CD14-positive monocyte (primary cell): Measurements from ENCODE around the gene CCDC40. TPM values are rescaled to one million over a fixed set of nuclear protein-coding genes. Genes with fewer than 3 reads are reported as not detected.

ENCODE experiments used
- DNase-seq, 3 donors: peaks; one replicate each; pipeline ENCODE4 v3.0.0-alpha.2; 2011 to 2022
- H2AFZ ChIP-seq: 2 replicates; pipeline ENCODE4 v1.6.0; 2012; ENCODE audit warnings: mild to moderate bottlenecking, low read depth, low read length, inconsistent platforms; ENCODE audit not compliant: insufficient read depth, poor library complexity, severe bottlenecking
- H3K27ac ChIP-seq, 2 donors: 1 replicate in 1 of 2; 2 replicates in 1 of 2; pipeline ENCODE4 v1.5.1; 2012 to 2013; ENCODE audit warnings: low read length in 2 of 2, control low read depth in 1 of 2, inconsistent platforms in 1 of 2, low read depth in 1 of 2, mild to moderate bottlenecking in 1 of 2
- H3K27me3 ChIP-seq, 2 donors: one replicate each; pipeline versions ENCODE4 v1.6.0 to v1.6.1; 2011 to 2013; ENCODE audit warnings: low read length in 2 of 2; ENCODE audit not compliant: control insufficient read depth in 2 of 2, insufficient read depth in 2 of 2
- H3K36me3 ChIP-seq, 2 donors: replicated peaks in 1 of 2; 1 replicate in 1 of 2; 2 replicates in 1 of 2; pipeline versions ENCODE4 v1.5.1 to v1.6.1; 2012 to 2013; ENCODE audit warnings: low read length in 2 of 2, control low read depth in 1 of 2, inconsistent platforms in 1 of 2, mild to moderate bottlenecking in 1 of 2; ENCODE audit not compliant: insufficient read depth in 2 of 2, control insufficient read depth in 1 of 2
- H3K4me1 ChIP-seq, 2 donors: 1 replicate in 1 of 2; 2 replicates in 1 of 2; pipeline versions ENCODE4 v1.5.1 to v1.6.1; 2012 to 2013; ENCODE audit warnings: low read length in 2 of 2, control low read depth in 1 of 2, inconsistent platforms in 1 of 2, mild to moderate bottlenecking in 1 of 2, moderate library complexity in 1 of 2; ENCODE audit not compliant: insufficient read depth in 2 of 2, control insufficient read depth in 1 of 2
- H3K4me2 ChIP-seq: replicated peaks from 2 replicates; pipeline ENCODE3; 2012; ENCODE audit warnings: low read length, moderate library complexity, mild to moderate bottlenecking; ENCODE audit not compliant: poor library complexity, severe bottlenecking; ENCODE audit errors: extremely low read depth
- H3K4me3 ChIP-seq, 3 experiments: fragments of 200-600 bp in 1 of 3; sonication (generic) in 1 of 3; replicated peaks in 1 of 3; 1 replicate in 2 of 3; 2 replicates in 1 of 3; pipeline ENCODE4 v1.5.1; 2011 to 2013; ENCODE audit warnings: low read length in 3 of 3, mild to moderate bottlenecking in 3 of 3, control low read depth in 2 of 3, low read depth in 2 of 3, inconsistent platforms in 1 of 3, moderate library complexity in 1 of 3
- H3K79me2 ChIP-seq: 2 replicates; pipeline ENCODE4 v1.6.0; 2012; ENCODE audit warnings: mild to moderate bottlenecking, control low read depth, inconsistent platforms, low read length, moderate library complexity; ENCODE audit not compliant: insufficient read depth
- H3K9ac ChIP-seq: 2 replicates; pipeline ENCODE4 v1.6.0; 2017; ENCODE audit warnings: low read length, mild to moderate bottlenecking; ENCODE audit not compliant: insufficient read depth, poor library complexity, severe bottlenecking
- H3K9me3 ChIP-seq, 2 donors: replicated peaks in 1 of 2; 1 replicate in 1 of 2; 2 replicates in 1 of 2; pipeline versions ENCODE4 v1.5.1 to v1.6.1; 2012 to 2013; ENCODE audit warnings: low read length in 2 of 2, control low read depth in 1 of 2; ENCODE audit not compliant: control insufficient read depth in 1 of 2, insufficient read depth in 1 of 2
- H4K20me1 ChIP-seq: 2 replicates; pipeline ENCODE4 v1.6.0; 2012; ENCODE audit warnings: mild to moderate bottlenecking, low read length, control low read depth, moderate library complexity; ENCODE audit not compliant: insufficient read depth
- H3K27ac Mint-ChIP-seq, 7 donors: one replicate each; pipeline ENCODE4 v1.8.0; 2020; ENCODE audit warnings: mild to moderate bottlenecking in 7 of 7, mixed read lengths in 7 of 7, moderate library complexity in 6 of 7, inconsistent platforms in 2 of 7
- H3K27me3 Mint-ChIP-seq, 3 donors: one replicate each; pipeline ENCODE4 v1.8.0; 2021 to 2022; ENCODE audit warnings: low read depth in 3 of 3, mild to moderate bottlenecking in 3 of 3, mixed read lengths in 3 of 3, moderate library complexity in 3 of 3, inconsistent platforms in 1 of 3
- H3K36me3 Mint-ChIP-seq, 2 donors: one replicate each; pipeline ENCODE4 v1.8.0; 2020; ENCODE audit warnings: mixed read lengths in 2 of 2, inconsistent platforms in 1 of 2, mild to moderate bottlenecking in 1 of 2
- H3K4me1 Mint-ChIP-seq: one replicate; pipeline ENCODE4 v1.8.0; 2020; ENCODE audit warnings: mild to moderate bottlenecking, mixed read lengths
- H3K4me3 Mint-ChIP-seq, 2 donors: one replicate each; pipeline ENCODE4 v1.8.0; 2020; ENCODE audit warnings: mild to moderate bottlenecking in 2 of 2, mixed read lengths in 2 of 2, moderate library complexity in 1 of 2
- H3K9me3 Mint-ChIP-seq, 7 donors: one replicate each; pipeline ENCODE4 v1.8.0; 2020 to 2022; ENCODE audit warnings: mixed read lengths in 7 of 7, mild to moderate bottlenecking in 6 of 7, moderate library complexity in 6 of 7, inconsistent platforms in 2 of 7
- CTCF ChIP-seq: fragments of 200-600 bp; IDR thresholded peaks from one replicate; pipeline ENCODE4 v1.8.0; 2022; ENCODE audit warnings: antibody characterized with exemption, mild to moderate bottlenecking
- WGBS: methylation state at CpG from one replicate; pipeline ENCODE4 v1.1.5; 2013; ENCODE audit warnings: missing lambda C conversion rate; ENCODE audit not compliant: insufficient coverage; 5-methylcytosine and 5-hydroxymethylcytosine counted together
- intact Hi-C, 2 donors: fragments of 100-400 bp; cut with micrococcal nuclease; formaldehyde crosslinking; loops; one replicate each; pipeline versions ENCODE4 v1.15.0 to v1.15.1; 2023
- polyA plus RNA-seq, 3 donors: library from polyadenylated mRNA; depleted of rRNA in 1 of 3; unstranded in 2 of 3; stranded (reverse) in 1 of 3; fragments of 300-500 nt in 2 of 3; fragments of >200 nt in 1 of 3; fragmentation: Illumina TruSeq in 2 of 3; gene quantifications; 1 replicate in 2 of 3; 2 replicates in 1 of 3; pipeline ENCODE4 v1.2.3, GENCODE V29; 2012 to 2021

Gene CCDC40
- polyA plus RNA-seq, 3 donors: 0.21 to 0.27 TPM; not detected in 1

GRCh38 chr17:79996291-79996690, 40.2 kb upstream of the CCDC40 start:
- H4K20me1 ChIP-seq: no peaks in the 10 kb centered on the region
- H3K27me3 Mint-ChIP-seq: peaks cover 4 to 13% (median 10%) of the 10 kb centered on the region in 3 donors
- peaks cover 0 to 5% of the 10 kb centered on the region in 2 donors for H3K27me3 ChIP-seq
- peaks cover 54 to 68% of the 10 kb centered on the region in 2 donors for H3K4me1 ChIP-seq
- H3K9me3 ChIP-seq: peaks cover 0 to 3% of the 10 kb centered on the region in 2 donors
- peak overlapping the region in 1 of 3 experiments; percentile 50 for H3K4me3 ChIP-seq
- intact Hi-C loops: no loop called here
- H2AFZ ChIP-seq: no peak overlapping the region
- peaks cover 0 to 5% (median 0%) of the 10 kb centered on the region in 7 donors for H3K9me3 Mint-ChIP-seq
- H3K4me2 ChIP-seq: peak overlapping the region; percentile 63
- no peak for TF ChIP-seq CTCF
- H3K36me3 ChIP-seq: no peaks in the 10 kb centered on the region
- peaks cover 3 to 4% of the 10 kb centered on the region in 2 donors for H3K36me3 Mint-ChIP-seq
- no peaks in the 10 kb centered on the region for H3K79me2 ChIP-seq
- no peak overlapping the region for H3K4me3 Mint-ChIP-seq
- peak overlapping the region; percentile 56 for H3K9ac ChIP-seq
- H3K27ac ChIP-seq: peak overlapping the region; percentile 96
- no peak for DNase-seq
- H3K4me1 Mint-ChIP-seq: peaks cover 51% of the 10 kb centered on the region
- peak overlapping the region; percentile 95 to 99 (median 97) for H3K27ac Mint-ChIP-seq
- WGBS: no CpG with 5 or more reads among the region's 12 CpGs

GRCh38 chr17:79997011-79997660, 39.3 kb upstream of the CCDC40 start:
- H3K27me3 ChIP-seq: peaks cover 0 to 5% of the 10 kb centered on the region in 2 donors
- Mint-ChIP-seq H3K4me1 (peaks cover 50% of the 10 kb centered on the region), H3K9me3 (peaks cover 0 to 5% (median 0%) of the 10 kb centered on the region in 7 donors), H3K36me3 (peaks cover 3 to 4% of the 10 kb centered on the region in 2 donors), H3K27ac (peak overlapping the region; percentile 95 to 99 (median 97)), H3K27me3 (peaks cover 4 to 11% (median 8%) of the 10 kb centered on the region in 3 donors), H3K4me3 (peak overlapping the region; percentile 53 to 68)
- H3K4me3 ChIP-seq: peak overlapping the region in 2 of 3 experiments; percentile 12 to 50
- H4K20me1 ChIP-seq: no peaks in the 10 kb centered on the region
- TF ChIP-seq CTCF: no peak
- 0% methylated on average over 7 of the region's 15 CpGs for WGBS
- DNase-seq: peak; percentile 97 to 99 (median 97)
- H3K36me3 ChIP-seq: no peaks in the 10 kb centered on the region
- peaks cover 50 to 62% of the 10 kb centered on the region in 2 donors for H3K4me1 ChIP-seq
- intact Hi-C loops: no loop called here
- H3K4me2 ChIP-seq: peak overlapping the region; percentile 63
- no peaks in the 10 kb centered on the region for H3K79me2 ChIP-seq
- peak overlapping the region; percentile 56 for H3K9ac ChIP-seq
- peak overlapping the region; percentile 63 for H2AFZ ChIP-seq
- peaks cover 0 to 3% of the 10 kb centered on the region in 2 donors for H3K9me3 ChIP-seq
- peak overlapping the region; percentile 96 for H3K27ac ChIP-seq
